Renal cortex interstitium (tissue), 11 donors: ENCODE data around the gene ARL2BP. TPM values are rescaled to one million over a fixed set of nuclear protein-coding genes. Genes with fewer than 3 reads are reported as not detected.

Source experiments
- DNase-seq, 11 donors: peaks; one replicate each; pipeline ENCODE4 v3.0.0-alpha.2; 2013; ENCODE audit warnings: low read depth in 9 of 11, low spot score in 4 of 11; ENCODE audit errors: extremely low read depth in 1 of 11
- polyA plus RNA-seq, 3 donors: library from polyadenylated mRNA; unstranded; fragments of 120-200 nt; gene quantifications; one replicate each; pipeline ENCODE4 v1.2.1, GENCODE V29; 2013; ENCODE audit not compliant: insufficient read length in 3 of 3

The ARL2BP gene
- polyA plus RNA-seq, 3 donors = 76.3 to 79.4 (median 77.9) TPM

DNA sequence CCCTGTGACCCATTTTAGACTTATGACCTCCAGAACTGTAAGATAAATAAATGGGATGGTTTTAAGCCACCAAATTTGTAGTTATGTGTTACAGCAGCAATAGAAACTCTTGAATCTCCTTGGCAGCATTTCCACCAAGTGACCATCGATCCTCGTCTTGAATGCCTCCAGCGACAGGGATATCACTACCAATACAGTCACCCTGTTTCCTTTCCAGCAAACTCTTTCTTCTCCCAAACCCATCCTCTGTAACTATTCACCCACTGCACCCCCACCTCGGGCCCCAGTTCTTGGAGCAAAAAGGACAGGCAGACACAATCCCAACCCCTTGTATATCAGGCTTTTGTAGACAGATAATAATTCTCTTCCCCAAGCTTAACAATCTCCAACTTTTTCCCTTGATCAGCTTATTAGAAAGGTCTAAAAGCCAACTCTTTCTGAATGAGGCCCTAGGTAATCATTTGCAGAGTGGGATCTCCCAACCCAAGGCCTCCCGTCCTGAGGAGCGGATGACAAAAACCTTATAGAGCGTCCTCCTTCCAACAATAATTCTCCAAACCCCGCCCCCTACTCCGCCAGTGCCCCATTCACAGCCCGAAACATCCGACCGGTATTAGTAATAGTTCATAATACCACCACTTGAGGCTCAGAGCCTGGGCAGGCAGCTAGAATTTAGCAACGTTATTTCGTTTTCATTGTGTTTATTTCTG is 54.1 kb downstream of the ARL2BP start:
- DNase-seq = peak in 2 of 11 donors; percentile 49 to 58

DNA sequence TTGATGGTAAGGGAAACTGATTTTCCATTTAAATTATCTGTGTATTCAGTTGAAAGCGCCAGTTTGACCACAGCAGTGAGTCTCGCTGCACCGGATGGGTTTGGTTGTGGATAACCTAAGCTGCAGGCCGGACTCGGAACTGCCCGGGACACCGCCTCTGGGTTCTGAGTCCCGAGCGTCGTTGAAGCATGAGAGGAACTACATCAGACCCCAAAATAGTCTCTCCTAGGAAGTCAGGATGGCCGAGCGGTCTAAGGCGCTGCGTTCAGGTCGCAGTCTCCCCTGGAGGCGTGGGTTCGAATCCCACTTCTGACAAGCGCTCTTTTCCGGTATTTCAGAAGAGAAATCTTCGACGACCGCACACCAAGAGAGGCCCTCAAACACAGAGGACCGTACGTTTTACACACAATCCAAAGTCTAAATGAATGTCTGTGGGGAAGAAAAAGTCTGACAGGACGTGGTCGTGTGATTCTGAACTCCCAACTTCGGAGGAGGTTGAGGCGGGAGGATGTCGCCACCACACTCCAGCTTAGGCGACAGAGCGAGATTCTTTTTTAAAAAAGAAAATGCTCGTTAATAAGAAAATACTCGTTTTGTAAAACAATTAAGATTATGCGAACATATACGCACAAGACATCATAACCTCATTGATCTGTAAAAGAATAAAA is 54.8 kb downstream of the ARL2BP start:
- DNase-seq = peak; percentile 80 to 90 (median 87)

DNA sequence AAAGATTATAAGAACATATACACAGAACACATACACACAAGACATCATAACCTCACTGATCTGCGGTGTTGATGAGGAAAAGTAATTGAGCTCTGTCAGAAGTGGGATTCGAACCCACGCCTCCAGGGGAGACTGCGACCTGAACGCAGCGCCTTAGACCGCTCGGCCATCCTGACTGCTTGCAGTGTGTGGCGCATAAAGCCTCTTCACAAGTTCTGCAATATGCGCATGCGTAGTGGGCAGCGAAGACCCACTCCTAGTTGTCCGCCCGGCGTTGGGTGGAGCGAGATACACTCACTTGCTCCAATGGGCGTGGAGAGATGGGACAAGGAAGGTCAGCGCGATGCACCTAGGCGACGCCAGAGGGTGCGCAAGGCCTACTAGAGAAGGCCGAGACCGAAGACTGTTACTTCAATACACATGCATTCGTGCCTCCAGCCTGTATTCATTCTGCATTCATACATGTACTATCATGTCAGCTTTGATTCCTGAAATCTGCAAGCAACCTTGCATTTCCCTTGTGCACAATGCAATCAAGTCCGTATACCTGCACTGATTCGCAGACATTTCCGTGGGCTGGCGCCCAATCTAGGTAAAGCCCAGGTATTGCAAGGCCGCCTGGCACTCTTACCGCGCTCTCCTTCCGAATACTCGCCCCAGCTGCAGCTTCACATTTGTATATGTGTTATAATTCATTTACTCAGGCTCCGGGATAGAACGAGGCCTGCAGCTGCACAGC is 55.5 kb downstream of the ARL2BP start:
- peak; percentile 98 to 100 (median 99) for DNase-seq

DNA sequence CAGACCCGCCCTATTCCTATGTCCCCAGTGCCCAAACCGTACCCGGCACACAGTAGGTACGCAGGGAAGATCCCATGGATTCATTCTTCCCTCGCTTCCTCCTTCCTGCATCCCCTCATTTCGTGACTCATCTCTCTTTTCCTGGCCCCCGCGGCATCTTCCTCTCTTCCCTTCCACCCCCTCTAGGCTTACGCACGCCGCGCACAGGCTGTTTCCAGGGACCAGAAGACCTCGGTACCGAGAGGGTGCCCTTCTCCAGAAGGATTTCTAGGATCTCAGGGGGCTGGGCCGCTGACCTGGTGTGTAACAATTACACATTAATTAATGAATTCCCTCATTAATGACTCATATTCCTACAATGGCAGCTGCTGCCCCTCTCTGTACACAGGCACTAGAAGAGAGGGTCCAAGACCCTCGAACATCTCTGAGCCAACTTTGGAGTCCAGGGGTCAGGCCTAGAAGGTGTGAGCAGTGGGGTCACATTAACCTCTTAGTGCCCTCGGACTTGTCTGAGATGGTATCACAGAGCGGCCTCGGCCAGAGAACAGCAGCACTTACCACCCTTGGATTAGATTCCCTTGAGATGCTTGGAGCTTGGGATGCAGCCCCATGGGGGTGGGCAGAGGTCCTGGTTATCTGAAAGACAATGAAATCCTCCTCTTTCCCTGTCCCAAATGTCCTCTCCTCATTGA is 56.2 kb downstream of the ARL2BP start:
- DNase-seq = no peak

Other genes starting within 250 kb of the ARL2BP start
- gene CPNE2, start 152.7 kb upstream of the ARL2BP start, polyA plus RNA-seq = 10 to 100 TPM; 29.6 to 35.4 (median 31.4) TPM
- gene PSME3IP1, start 59.2 kb upstream of the ARL2BP start, polyA plus RNA-seq = 100 to 1,000 TPM; 104 to 126 (median 125) TPM
- 10 to 100 TPM; 45.0 to 45.5 (median 45.2) TPM for gene RSPRY1, start 58.9 kb upstream of the ARL2BP start, polyA plus RNA-seq
- gene PLLP, start 39.4 kb downstream of the ARL2BP start, polyA plus RNA-seq = 10 to 100 TPM; 14.7 to 29.7 (median 15.8) TPM
- gene CCL22, start 113.5 kb downstream of the ARL2BP start, polyA plus RNA-seq = under 1 TPM; 0.08 to 0.13 (median 0.12) TPM
- gene CX3CL1, start 127.2 kb downstream of the ARL2BP start, polyA plus RNA-seq = 10 to 100 TPM; 24.2 to 41.9 (median 30.4) TPM
- gene CCL17, start 159.5 kb downstream of the ARL2BP start, polyA plus RNA-seq = under 1 TPM in 2 of 3 donors, not detected in 1; 0.19 to 0.38 TPM
- 100 to 1,000 TPM in 1 of 3 donors, 10 to 100 TPM in 2; 92.1 to 110 (median 95.7) TPM for gene CIAPIN1, start 202.1 kb downstream of the ARL2BP start, polyA plus RNA-seq
- 100 to 1,000 TPM in 1 of 3 donors, 10 to 100 TPM in 2; 94.3 to 108 (median 96.0) TPM for gene COQ9, start 202.2 kb downstream of the ARL2BP start, polyA plus RNA-seq
- 10 to 100 TPM; 79.9 to 89.8 (median 88.4) TPM for gene POLR2C, start 217.4 kb downstream of the ARL2BP start, polyA plus RNA-seq
- 10 to 100 TPM; 26.2 to 36.8 (median 36.6) TPM for gene DOK4, start 241.2 kb downstream of the ARL2BP start, polyA plus RNA-seq